ENCODE data around the gene ITPR2.

DNA sequence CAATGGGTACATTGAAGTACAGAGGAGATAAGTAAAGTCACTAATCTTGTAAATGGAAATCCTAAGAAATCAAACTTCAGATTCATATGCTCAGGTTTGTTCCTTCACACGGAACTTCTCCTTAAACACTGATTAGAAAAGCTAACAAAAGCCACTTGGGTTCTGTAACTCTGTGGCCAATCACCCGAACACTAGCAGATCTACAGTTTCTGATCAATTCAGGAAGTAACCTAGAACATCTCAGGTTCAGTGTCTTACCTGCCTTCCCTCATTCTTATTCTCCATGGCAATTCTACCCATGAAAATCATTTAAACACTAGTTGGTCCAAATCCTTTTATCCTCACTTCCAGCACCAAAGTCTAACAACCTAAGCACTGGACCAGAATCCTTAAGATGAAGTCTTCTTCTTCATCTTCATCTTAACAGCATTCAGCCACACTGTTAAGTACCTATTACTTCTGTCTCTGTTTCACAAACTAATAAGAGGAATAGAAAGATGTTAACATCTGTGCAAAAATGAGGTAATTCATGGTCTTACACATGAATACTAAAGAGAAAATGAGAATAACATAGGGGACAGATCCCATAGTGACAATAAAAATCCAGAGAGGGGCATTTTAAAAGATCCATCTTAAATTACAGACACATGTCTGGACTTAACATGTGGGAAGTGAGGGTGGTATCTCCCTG, 453.1 kb downstream of the ITPR2 start:
- TF ChIP-seq POLR2A (IDR thresholded peaks at IDR 0.05), result no peak
- TF ChIP-seq, protein P1, sequence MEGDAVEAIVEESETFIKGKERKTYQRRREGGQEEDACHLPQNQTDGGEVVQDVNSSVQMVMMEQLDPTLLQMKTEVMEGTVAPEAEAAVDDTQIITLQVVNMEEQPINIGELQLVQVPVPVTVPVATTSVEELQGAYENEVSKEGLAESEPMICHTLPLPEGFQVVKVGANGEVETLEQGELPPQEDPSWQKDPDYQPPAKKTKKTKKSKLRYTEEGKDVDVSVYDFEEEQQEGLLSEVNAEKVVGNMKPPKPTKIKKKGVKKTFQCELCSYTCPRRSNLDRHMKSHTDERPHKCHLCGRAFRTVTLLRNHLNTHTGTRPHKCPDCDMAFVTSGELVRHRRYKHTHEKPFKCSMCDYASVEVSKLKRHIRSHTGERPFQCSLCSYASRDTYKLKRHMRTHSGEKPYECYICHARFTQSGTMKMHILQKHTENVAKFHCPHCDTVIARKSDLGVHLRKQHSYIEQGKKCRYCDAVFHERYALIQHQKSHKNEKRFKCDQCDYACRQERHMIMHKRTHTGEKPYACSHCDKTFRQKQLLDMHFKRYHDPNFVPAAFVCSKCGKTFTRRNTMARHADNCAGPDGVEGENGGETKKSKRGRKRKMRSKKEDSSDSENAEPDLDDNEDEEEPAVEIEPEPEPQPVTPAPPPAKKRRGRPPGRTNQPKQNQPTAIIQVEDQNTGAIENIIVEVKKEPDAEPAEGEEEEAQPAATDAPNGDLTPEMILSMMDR (IDR thresholded peaks at IDR 0.05), result no peak

Measured in tibial nerve (tissue), 3 donors.